HEK293 (cell line): ENCODE measurements around the gene FRAS1.

Experiments
- BCL11A ChIP-seq: fragments of 450-650 bp; formaldehyde crosslinking; IDR thresholded peaks from 2 replicates; pipeline ENCODE4 v1.5.1; 2016; ENCODE audit warnings: low read depth, missing biosample characterization, missing genetic modification characterization
- CTCF ChIP-seq: fragments of 450-650 bp; formaldehyde crosslinking; IDR thresholded peaks from 2 replicates; pipeline ENCODE4 v1.5.1; 2016; ENCODE audit warnings: missing biosample characterization, missing genetic modification characterization
- KLF16 ChIP-seq: fragments of 450-650 bp; formaldehyde crosslinking; IDR thresholded peaks from 2 replicates; pipeline ENCODE4 v1.5.1; 2017; ENCODE audit warnings: missing biosample characterization, missing genetic modification characterization
- MZF1 ChIP-seq: fragments of 450-650 bp; formaldehyde crosslinking; IDR thresholded peaks from 2 replicates; pipeline ENCODE4 v1.5.1; 2017; ENCODE audit warnings: missing biosample characterization, missing genetic modification characterization, borderline replicate concordance
- SP7 ChIP-seq: fragments of 450-650 bp; formaldehyde crosslinking; IDR thresholded peaks from 2 replicates; pipeline ENCODE4 v1.5.1; 2016; ENCODE audit warnings: missing biosample characterization, missing genetic modification characterization
- ZBTB10 ChIP-seq: fragments of 450-650 bp; formaldehyde crosslinking; IDR thresholded peaks from 2 replicates; pipeline ENCODE4 v1.5.1; 2016; ENCODE audit warnings: missing biosample characterization, missing genetic modification characterization
- ZBTB8A ChIP-seq: fragments of 450-650 bp; formaldehyde crosslinking; IDR thresholded peaks from 2 replicates; pipeline ENCODE4 v1.5.1; 2016; ENCODE audit warnings: missing biosample characterization, missing genetic modification characterization
- ZNF121 ChIP-seq: fragments of 450-650 bp; formaldehyde crosslinking; IDR thresholded peaks from 2 replicates; pipeline ENCODE4 v1.5.1; 2016; ENCODE audit warnings: missing biosample characterization, missing genetic modification characterization
- ZNF221 ChIP-seq: fragments of 450-650 bp; formaldehyde crosslinking; IDR thresholded peaks from 2 replicates; pipeline ENCODE4 v1.5.1; 2017; ENCODE audit warnings: missing biosample characterization, missing genetic modification characterization, borderline replicate concordance
- ZNF335 ChIP-seq: fragments of 450-650 bp; formaldehyde crosslinking; conservative IDR thresholded peaks from 2 replicates; pipeline ENCODE4 v1.5.1; 2016; ENCODE audit warnings: missing biosample characterization, missing genetic modification characterization
- ZNF501 ChIP-seq: fragments of 450-650 bp; formaldehyde crosslinking; IDR thresholded peaks from 2 replicates; pipeline ENCODE4 v1.5.1; 2016; ENCODE audit warnings: missing biosample characterization, missing genetic modification characterization
- ZNF518A ChIP-seq: fragments of 450-650 bp; formaldehyde crosslinking; conservative IDR thresholded peaks from 2 replicates; pipeline ENCODE4 v1.5.1; 2016; ENCODE audit warnings: low read depth, missing biosample characterization, missing genetic modification characterization
- ZNF530 ChIP-seq: fragments of 450-650 bp; formaldehyde crosslinking; IDR thresholded peaks from 2 replicates; pipeline ENCODE4 v1.5.1; 2016; ENCODE audit warnings: low read depth, missing biosample characterization, missing genetic modification characterization
- ZNF747 ChIP-seq: fragments of 450-650 bp; formaldehyde crosslinking; IDR thresholded peaks from 2 replicates; pipeline ENCODE4 v1.5.1; 2016; ENCODE audit warnings: missing biosample characterization, missing genetic modification characterization

- TF ChIP-seq CTCF (tag by site-specific recombination) (no peak), SP7 (tag by site-specific recombination) (no peak), MZF1 (tag by site-specific recombination) (no peak), ZBTB10 (tag by site-specific recombination) (no peak), ZBTB8A (tag by site-specific recombination) (no peak), ZNF221 (no peak), BCL11A (tag by site-specific recombination) (no peak), ZNF518A (tag by site-specific recombination) (no peak), ZNF335 (tag by site-specific recombination) (no peak), ZNF121 (no peak), ZNF530 (tag by site-specific recombination) (no peak), KLF16 (no peak), ZNF747 (tag by site-specific recombination) (no peak), ZNF501 (tag by site-specific recombination) (no peak)
These were observed 461.4 kb downstream of the FRAS1 start for GRCh38 chr4:78518561-78518960.
